KMS-11 (cell line): ENCODE measurements around the gene NID2.

Source experiments
- H2AFZ ChIP-seq: fragments of 200-600 bp; sonication (generic); 2 replicates; pipeline ENCODE4 v1.6.1; 2016; ENCODE audit warnings: antibody characterized with exemption, mixed run types, low read depth
- H3K27ac ChIP-seq: fragments of 200-600 bp; sonication (generic); 2 replicates; pipeline ENCODE4 v1.6.1; 2016; ENCODE audit warnings: mild to moderate bottlenecking, mixed run types
- H3K27me3 ChIP-seq: fragments of 200-600 bp; sonication (generic); 2 replicates; pipeline ENCODE4 v1.6.1; 2017; ENCODE audit warnings: mild to moderate bottlenecking, low read depth, mixed run types, moderate library complexity; ENCODE audit not compliant: insufficient read depth
- H3K36me3 ChIP-seq: fragments of 200-600 bp; sonication (generic); 2 replicates; pipeline ENCODE4 v1.6.1; 2017; ENCODE audit warnings: mild to moderate bottlenecking, mixed run types; ENCODE audit not compliant: insufficient read depth
- H3K4me1 ChIP-seq: fragments of 200-600 bp; sonication (generic); 2 replicates; pipeline ENCODE4 v1.6.1; 2016; ENCODE audit warnings: mild to moderate bottlenecking, low read depth, mixed run types; ENCODE audit not compliant: poor library complexity, severe bottlenecking
- H3K4me2 ChIP-seq: fragments of 200-600 bp; sonication (generic); 2 replicates; pipeline ENCODE4 v1.7.0; 2016; ENCODE audit warnings: mild to moderate bottlenecking, mixed run types
- H3K4me3 ChIP-seq: fragments of 200-600 bp; sonication (generic); IDR thresholded peaks from 2 replicates; pipeline ENCODE4 v1.6.1; 2017; ENCODE audit warnings: low read depth, low read length, mixed read lengths; ENCODE audit not compliant: insufficient read depth
- H3K79me2 ChIP-seq: fragments of 200-600 bp; sonication (generic); 2 replicates; pipeline ENCODE4 v1.6.1; 2016; ENCODE audit warnings: low read depth, mixed run types; ENCODE audit not compliant: insufficient read depth
- H3K9ac ChIP-seq: fragments of 200-600 bp; sonication (generic); 2 replicates; pipeline ENCODE4 v1.6.1; 2016; ENCODE audit warnings: mild to moderate bottlenecking, mixed run types
- H4K20me1 ChIP-seq: fragments of 200-600 bp; sonication (generic); 2 replicates; pipeline ENCODE4 v1.6.1; 2016; ENCODE audit warnings: mild to moderate bottlenecking, mixed run types; ENCODE audit not compliant: insufficient read depth
- CTCF ChIP-seq: fragments of 200-600 bp; sonication (generic); conservative IDR thresholded peaks from 2 replicates; pipeline ENCODE4 v1.6.1; 2017; ENCODE audit warnings: low read depth, mild to moderate bottlenecking, antibody characterized with exemption, low read length, moderate library complexity, mixed read lengths

NID2 gene

GRCh38 chr14:52051871-52052270 lies 17.0 kb downstream of the NID2 start:
- Histone ChIP-seq H3K4me2 (no peak overlapping the region), H3K36me3 (no peaks in the 10 kb centered on the region)

GRCh38 chr14:52051251-52051650 lies 17.6 kb downstream of the NID2 start:
- Histone ChIP-seq H3K4me2 (no peak overlapping the region), H3K79me2 (no peaks in the 10 kb centered on the region), H3K4me3 (no peak overlapping the region), H2AFZ (no peak overlapping the region), H3K27me3 (no peaks in the 10 kb centered on the region), H3K36me3 (no peaks in the 10 kb centered on the region), H3K9ac (no peak overlapping the region), H4K20me1 (no peaks in the 10 kb centered on the region), H3K4me1 (no peaks in the 10 kb centered on the region), H3K27ac (no peak overlapping the region)
- no peak for TF ChIP-seq CTCF

More at GRCh38 chr14:52051871-52052270, 17.0 kb downstream of the NID2 start:
- H4K20me1 ChIP-seq = no peaks in the 10 kb centered on the region
- H3K79me2 ChIP-seq = no peaks in the 10 kb centered on the region
- no peak overlapping the region for H2AFZ ChIP-seq
- no peak overlapping the region for H3K4me3 ChIP-seq
- no peaks in the 10 kb centered on the region for H3K4me1 ChIP-seq
- no peak overlapping the region for H3K27ac ChIP-seq
- no peaks in the 10 kb centered on the region for H3K27me3 ChIP-seq
- no peak for TF ChIP-seq CTCF
- H3K9ac ChIP-seq = no peak overlapping the region

GRCh38 chr14:52049721-52050588 lies 18.9 kb downstream of the NID2 start:
- no peak for TF ChIP-seq CTCF
- Histone ChIP-seq H3K9ac (no peak overlapping the region), H3K4me1 (no peaks in the 10 kb centered on the region), H2AFZ (no peak overlapping the region), H3K27ac (no peak overlapping the region), H3K36me3 (no peaks in the 10 kb centered on the region), H3K4me2 (no peak overlapping the region), H3K27me3 (no peaks in the 10 kb centered on the region), H3K4me3 (no peak overlapping the region), H3K79me2 (no peaks in the 10 kb centered on the region), H4K20me1 (no peaks in the 10 kb centered on the region)

GRCh38 chr14:52049271-52049670 lies 19.6 kb downstream of the NID2 start:
- Histone ChIP-seq H3K27me3 (no peaks in the 10 kb centered on the region), H2AFZ (no peak overlapping the region), H3K36me3 (no peaks in the 10 kb centered on the region), H3K4me1 (no peaks in the 10 kb centered on the region), H3K4me2 (no peak overlapping the region), H4K20me1 (no peaks in the 10 kb centered on the region), H3K9ac (no peak overlapping the region), H3K4me3 (no peak overlapping the region), H3K27ac (no peak overlapping the region), H3K79me2 (no peaks in the 10 kb centered on the region)
- TF ChIP-seq CTCF = no peak
